ENCODE measurements around the gene RRP8.

DNA sequence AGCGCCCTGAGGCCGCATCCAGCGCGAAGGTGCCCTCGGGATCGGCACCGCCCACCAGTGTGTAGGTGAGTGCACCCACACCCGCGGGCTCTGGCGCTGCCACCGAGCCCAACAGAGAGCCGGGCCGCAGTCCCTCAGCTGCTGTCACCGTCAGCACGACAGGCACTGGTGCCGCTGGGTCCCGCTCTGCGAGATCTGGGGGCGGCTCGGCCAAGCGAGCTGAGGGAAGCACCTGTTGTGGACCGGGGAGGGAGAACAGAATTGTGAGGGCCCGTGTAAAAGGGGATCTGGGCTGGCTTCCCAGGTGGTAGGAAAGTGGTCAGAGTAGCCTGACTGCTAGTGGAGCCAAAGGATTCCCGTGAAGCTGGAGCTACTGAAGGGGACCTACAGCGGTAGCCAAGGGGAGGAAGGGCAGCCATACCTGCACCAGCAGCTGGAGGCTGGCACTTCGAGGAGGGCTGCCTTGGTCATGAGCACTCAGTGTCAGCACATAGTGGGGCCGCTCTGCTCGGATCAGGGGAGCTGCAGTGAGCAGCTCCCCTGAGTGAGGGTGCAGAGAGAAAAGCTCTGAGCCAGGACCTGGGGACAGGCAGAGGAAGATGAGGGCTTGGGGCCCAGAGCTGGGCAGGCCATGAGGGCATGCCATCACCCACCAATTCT, 27.3 kb upstream of the RRP8 start:
- no peak for TF ChIP-seq POLR2A (IDR thresholded peaks at IDR 0.05)
- TF ChIP-seq, protein P1, sequence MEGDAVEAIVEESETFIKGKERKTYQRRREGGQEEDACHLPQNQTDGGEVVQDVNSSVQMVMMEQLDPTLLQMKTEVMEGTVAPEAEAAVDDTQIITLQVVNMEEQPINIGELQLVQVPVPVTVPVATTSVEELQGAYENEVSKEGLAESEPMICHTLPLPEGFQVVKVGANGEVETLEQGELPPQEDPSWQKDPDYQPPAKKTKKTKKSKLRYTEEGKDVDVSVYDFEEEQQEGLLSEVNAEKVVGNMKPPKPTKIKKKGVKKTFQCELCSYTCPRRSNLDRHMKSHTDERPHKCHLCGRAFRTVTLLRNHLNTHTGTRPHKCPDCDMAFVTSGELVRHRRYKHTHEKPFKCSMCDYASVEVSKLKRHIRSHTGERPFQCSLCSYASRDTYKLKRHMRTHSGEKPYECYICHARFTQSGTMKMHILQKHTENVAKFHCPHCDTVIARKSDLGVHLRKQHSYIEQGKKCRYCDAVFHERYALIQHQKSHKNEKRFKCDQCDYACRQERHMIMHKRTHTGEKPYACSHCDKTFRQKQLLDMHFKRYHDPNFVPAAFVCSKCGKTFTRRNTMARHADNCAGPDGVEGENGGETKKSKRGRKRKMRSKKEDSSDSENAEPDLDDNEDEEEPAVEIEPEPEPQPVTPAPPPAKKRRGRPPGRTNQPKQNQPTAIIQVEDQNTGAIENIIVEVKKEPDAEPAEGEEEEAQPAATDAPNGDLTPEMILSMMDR (IDR thresholded peaks at IDR 0.05) = no peak
